Measurements from ENCODE around the gene SORBS2. TPM values are rescaled to one million over a fixed set of nuclear protein-coding genes. Genes with fewer than 3 reads are reported as not detected.

Gene SORBS2
- total RNA-seq, 1 experiment from 2014 or later, result 9.7 TPM

- no CpG with 5 or more reads among the region's 2 CpGs for WGBS (ENCODE audit: extremely low coverage, insufficient read length, low lambda C conversion rate)
- H3K9ac ChIP-seq (ENCODE audit: extremely low read depth, insufficient read length, low read length), result no peak overlapping the region
- H3K18ac ChIP-seq (ENCODE audit: insufficient read length, low read depth, low read length), result no peak overlapping the region
These were observed 77.1 kb downstream of the SORBS2 start for GRCh38 chr4:185734930-185735329.

More at GRCh38 chr4:185734930-185735329, 77.1 kb downstream of the SORBS2 start:
- Mint-ChIP-seq H3K27me3 (ENCODE audit: low read depth) (no peaks in the 10 kb centered on the region; the same call in 1 of the 2 replicates), H3K9me3 (peaks cover 5 to 8% of the 10 kb centered on the region in 2 experiments; a peak in 3 of 5 replicates), H3K4me1 (peaks cover 43 to 58% of the 10 kb centered on the region in 2 experiments), H3K36me3 (ENCODE audit: insufficient read depth in 1 of 3, low read depth in 3 of 3) (peaks cover 9 to 36% (median 26%) of the 10 kb centered on the region in 3 experiments), H3K27ac (peak overlapping the region in 2 of 3 experiments; percentile 36 to 42; a peak in 2 of 7 replicates), H3K4me3 (no peak overlapping the region)
- Histone ChIP-seq H2BK20ac (ENCODE audit: low read depth, low read length, poor library complexity, severe bottlenecking) (no peak overlapping the region), H4K5ac (ENCODE audit: insufficient read length, low read depth, low read length) (no peak overlapping the region), H3K4ac (ENCODE audit: low read depth, low read length) (no peak overlapping the region), H2BK120ac (ENCODE audit: low read depth, low read length, poor library complexity, severe bottlenecking) (no peak overlapping the region), H3K27me3 (ENCODE audit: insufficient read depth, low read length) (no peaks in the 10 kb centered on the region), H4K8ac (replicated peaks; ENCODE audit: insufficient read length, low read depth, low read length) (no peak overlapping the region), H3K4me2 (ENCODE audit: insufficient read depth, insufficient read length, low read length) (no peak overlapping the region), H3K27ac (ENCODE audit: insufficient read length, low read depth, low read length) (no peak overlapping the region), H3K14ac (ENCODE audit: insufficient read depth, low read length) (no peak overlapping the region), H2BK12ac (ENCODE audit: insufficient read length, low read depth, low read length) (no peak overlapping the region), H3K23ac (ENCODE audit: insufficient read length, low read depth, low read length) (no peak overlapping the region), H3K9me3 (ENCODE audit: control insufficient read depth, low read depth, low read length) (no peaks in the 10 kb centered on the region), H2AK5ac (ENCODE audit: insufficient read length, low read length) (no peak overlapping the region), H3K79me1 (ENCODE audit: insufficient read depth, low read depth, low read length, poor library complexity, severe bottlenecking) (no peaks in the 10 kb centered on the region), H2BK15ac (ENCODE audit: low read depth, low read length) (no peak overlapping the region), H4K91ac (ENCODE audit: insufficient read length, low read depth, low read length) (no peak overlapping the region), H3T11ph (ENCODE audit: low read length) (no peak overlapping the region), H3K56ac (ENCODE audit: insufficient read length, low read depth, low read length) (no peak overlapping the region), H2AFZ (ENCODE audit: low read length) (no peak overlapping the region), H4K20me1 (ENCODE audit: control insufficient read depth, insufficient read depth, insufficient read length) (no peaks in the 10 kb centered on the region), H3K23me2 (ENCODE audit: insufficient read length, low read depth, low read length, poor library complexity, severe bottlenecking) (no peaks in the 10 kb centered on the region), H2BK5ac (ENCODE audit: insufficient read length, low read length) (no peak overlapping the region), H3K4me1 (ENCODE audit: insufficient read depth, low read length) (peaks cover 11% of the 10 kb centered on the region), H3K79me2 (ENCODE audit: insufficient read depth, low read length) (no peaks in the 10 kb centered on the region; the same call in 1 of the 2 replicates)
- no peak for TF ChIP-seq CTCF (conservative IDR thresholded peaks at IDR 0.05)
- DNase-seq, result no peak
